ENCODE results near the gene STPG1.

DNA sequence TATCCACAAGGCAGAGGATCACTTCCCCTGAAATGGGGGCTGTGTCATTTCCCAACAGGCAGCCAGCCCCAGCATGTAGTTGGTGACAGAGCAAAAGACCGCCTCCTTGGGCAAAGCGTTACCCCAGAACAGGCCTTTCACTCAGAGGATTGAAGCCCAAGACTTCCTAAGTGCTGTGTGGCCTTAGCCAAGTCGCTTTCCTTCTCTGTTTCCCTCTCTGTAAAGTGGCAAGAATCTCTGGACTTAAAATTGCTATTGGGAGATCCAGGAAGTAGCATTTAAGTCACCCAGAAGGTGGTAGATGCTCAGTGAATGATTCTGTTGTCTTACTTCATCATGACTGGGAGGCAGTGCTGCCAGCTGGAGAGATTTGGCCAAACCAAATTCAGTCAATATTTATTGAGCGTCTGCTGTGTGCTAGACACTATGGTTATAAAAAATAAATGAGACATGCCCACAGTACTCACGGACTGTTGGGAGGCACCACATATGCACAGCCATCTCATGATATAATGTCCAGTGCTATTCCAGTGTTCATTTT lies 37.3 kb upstream of the STPG1 start:
- TF ChIP-seq, protein P1, sequence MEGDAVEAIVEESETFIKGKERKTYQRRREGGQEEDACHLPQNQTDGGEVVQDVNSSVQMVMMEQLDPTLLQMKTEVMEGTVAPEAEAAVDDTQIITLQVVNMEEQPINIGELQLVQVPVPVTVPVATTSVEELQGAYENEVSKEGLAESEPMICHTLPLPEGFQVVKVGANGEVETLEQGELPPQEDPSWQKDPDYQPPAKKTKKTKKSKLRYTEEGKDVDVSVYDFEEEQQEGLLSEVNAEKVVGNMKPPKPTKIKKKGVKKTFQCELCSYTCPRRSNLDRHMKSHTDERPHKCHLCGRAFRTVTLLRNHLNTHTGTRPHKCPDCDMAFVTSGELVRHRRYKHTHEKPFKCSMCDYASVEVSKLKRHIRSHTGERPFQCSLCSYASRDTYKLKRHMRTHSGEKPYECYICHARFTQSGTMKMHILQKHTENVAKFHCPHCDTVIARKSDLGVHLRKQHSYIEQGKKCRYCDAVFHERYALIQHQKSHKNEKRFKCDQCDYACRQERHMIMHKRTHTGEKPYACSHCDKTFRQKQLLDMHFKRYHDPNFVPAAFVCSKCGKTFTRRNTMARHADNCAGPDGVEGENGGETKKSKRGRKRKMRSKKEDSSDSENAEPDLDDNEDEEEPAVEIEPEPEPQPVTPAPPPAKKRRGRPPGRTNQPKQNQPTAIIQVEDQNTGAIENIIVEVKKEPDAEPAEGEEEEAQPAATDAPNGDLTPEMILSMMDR (IDR thresholded peaks at IDR 0.05), result no peak
- TF ChIP-seq EP300 (IDR thresholded peaks at IDR 0.05), result no peak
- TF ChIP-seq POLR2AphosphoS5 (IDR thresholded peaks at IDR 0.05), result no peak
